Stromal cell of bone marrow (primary cell): Measurements from ENCODE around the gene C6orf132.
A peak's percentile ranks its signal among the peaks of the same experiment; 100 is the strongest.

Experiments used
- DNase-seq: peaks from one replicate; pipeline ENCODE4 v3.0.0-alpha.2; 2012; ENCODE audit warnings: low read depth

Gene C6orf132

GRCh38 chr6:42075159-42075838 is 67.1 kb downstream of the C6orf132 start:
- DNase-seq = peak; percentile 41

DNA sequence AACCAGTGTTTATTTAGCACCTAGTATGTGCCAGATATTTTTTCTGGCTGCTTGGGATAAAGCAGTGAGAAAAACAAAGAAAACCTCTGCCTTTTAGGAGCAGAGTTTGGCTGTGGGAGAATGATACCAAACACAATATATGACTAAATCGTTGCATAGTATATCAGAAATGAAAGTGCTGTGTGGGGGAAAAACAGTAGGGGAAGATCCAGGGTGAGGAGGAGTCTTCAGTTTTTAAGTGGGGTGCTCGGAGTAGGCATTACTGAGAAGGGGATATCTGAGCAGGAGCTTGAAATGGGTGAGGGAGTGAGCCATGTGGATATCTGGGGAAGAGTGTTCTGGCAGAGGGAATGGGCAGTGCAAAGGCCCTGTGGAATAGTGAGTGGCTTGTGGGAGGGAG is 69.1 kb downstream of the C6orf132 start:
- no peak for DNase-seq

DNA sequence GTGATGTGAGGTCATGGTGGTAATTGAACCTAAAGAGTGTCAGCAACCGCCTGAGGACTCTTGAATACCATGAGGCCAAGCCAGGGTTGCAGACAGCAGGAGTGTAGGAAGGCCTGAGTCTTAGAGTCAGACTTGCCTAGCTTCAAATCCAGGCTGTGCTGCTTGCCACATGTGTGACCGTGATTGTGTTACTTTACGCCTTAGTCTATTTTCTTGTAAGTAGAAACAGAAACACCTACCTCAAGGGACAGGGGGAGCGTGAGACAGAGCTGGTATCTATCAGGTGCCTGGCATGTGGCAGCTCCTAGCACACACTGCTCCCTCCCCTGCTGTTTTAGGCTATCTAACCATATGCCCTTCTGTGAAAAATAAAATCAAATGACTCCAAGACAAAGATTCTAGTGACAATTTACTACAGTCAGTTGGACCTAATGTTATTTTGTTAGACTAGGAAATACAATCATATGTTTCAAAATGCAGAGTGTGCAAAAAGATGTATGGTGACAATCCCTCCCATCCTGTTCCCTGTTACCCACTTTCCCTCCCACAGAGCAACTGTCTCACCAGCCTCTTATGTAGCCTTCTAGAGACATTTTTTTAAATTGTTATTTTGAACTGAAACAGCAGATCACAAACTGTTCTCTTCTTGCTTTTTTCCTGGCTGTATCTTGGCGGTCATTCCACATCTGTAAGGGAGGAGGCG is 70.4 kb downstream of the C6orf132 start:
- no peak for DNase-seq

- DNase-seq = no peak
Observed at GRCh38 chr6:42068872-42069522, 73.4 kb downstream of the C6orf132 start.

- no peak for DNase-seq
Observed at GRCh38 chr6:42068173-42068572, 74.2 kb downstream of the C6orf132 start.

DNA sequence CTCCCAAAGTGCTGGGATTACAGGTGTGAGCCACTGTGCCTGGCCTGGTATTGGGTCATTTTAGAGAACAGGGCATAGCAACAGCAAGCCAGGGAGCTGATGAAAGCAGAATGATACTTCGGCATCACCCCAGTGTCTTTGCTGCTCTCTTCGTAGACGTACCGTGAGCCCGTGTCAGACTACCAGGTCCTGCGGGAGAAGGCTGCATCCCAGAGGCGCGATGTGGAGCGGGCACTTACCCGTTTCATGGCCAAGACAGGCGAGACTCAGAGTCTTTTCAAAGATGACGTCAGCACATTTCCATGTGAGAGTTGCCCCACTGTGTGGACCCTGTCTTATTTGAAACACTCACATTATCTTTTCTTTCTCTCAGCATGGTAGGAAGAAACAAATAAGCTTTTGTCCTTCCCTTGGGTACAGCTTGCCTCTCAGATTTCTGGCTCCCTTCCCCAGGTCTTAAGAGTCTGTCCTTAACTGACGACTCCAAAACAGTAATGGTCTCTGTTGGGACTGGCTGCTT is 76.2 kb downstream of the C6orf132 start:
- no peak for DNase-seq

- no peak for DNase-seq
Observed at GRCh38 chr6:42059743-42060142, 82.7 kb downstream of the C6orf132 start.

- no peak for DNase-seq
Observed at GRCh38 chr6:42053601-42054000, 88.8 kb downstream of the C6orf132 start.

- no peak for DNase-seq
Observed at GRCh38 chr6:42051268-42051653, 91.2 kb downstream of the C6orf132 start.
